ENCODE data around the gene OSBP2.

- TF ChIP-seq EZH2phosphoT487 (IDR thresholded peaks at IDR 0.05; ENCODE audit: borderline replicate concordance, low read length) = no peak
- TF ChIP-seq, protein P1, sequence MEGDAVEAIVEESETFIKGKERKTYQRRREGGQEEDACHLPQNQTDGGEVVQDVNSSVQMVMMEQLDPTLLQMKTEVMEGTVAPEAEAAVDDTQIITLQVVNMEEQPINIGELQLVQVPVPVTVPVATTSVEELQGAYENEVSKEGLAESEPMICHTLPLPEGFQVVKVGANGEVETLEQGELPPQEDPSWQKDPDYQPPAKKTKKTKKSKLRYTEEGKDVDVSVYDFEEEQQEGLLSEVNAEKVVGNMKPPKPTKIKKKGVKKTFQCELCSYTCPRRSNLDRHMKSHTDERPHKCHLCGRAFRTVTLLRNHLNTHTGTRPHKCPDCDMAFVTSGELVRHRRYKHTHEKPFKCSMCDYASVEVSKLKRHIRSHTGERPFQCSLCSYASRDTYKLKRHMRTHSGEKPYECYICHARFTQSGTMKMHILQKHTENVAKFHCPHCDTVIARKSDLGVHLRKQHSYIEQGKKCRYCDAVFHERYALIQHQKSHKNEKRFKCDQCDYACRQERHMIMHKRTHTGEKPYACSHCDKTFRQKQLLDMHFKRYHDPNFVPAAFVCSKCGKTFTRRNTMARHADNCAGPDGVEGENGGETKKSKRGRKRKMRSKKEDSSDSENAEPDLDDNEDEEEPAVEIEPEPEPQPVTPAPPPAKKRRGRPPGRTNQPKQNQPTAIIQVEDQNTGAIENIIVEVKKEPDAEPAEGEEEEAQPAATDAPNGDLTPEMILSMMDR (IDR thresholded peaks at IDR 0.05; ENCODE audit: low read depth, low read length, poor library complexity, severe bottlenecking) = no peak
These were observed 21.5 kb upstream of the OSBP2 start for GRCh38 chr22:30673136-30673535.
